Liver (tissue), 9 donors: ENCODE measurements around the gene HADHA. TPM values are rescaled to one million over a fixed set of nuclear protein-coding genes. Genes with fewer than 3 reads are reported as not detected.

ENCODE experiments used
- DNase-seq: peaks from one replicate; pipeline ENCODE4 v3.0.0-alpha.2; 2017; ENCODE audit warnings: low spot score
- H3K27ac ChIP-seq, 2 donors: one replicate each; pipeline ENCODE4 v1.7.0; 2013; ENCODE audit warnings: inconsistent platforms in 2 of 2, low read length in 2 of 2, control low read depth in 1 of 2, low read depth in 1 of 2, mild to moderate bottlenecking in 1 of 2
- H3K27me3 ChIP-seq, 4 donors: one replicate each; pipeline versions ENCODE4 v1.6.1 to v1.7.0; 2013; ENCODE audit warnings: low read length in 3 of 4, inconsistent platforms in 1 of 4, mild to moderate bottlenecking in 1 of 4, moderate library complexity in 1 of 4; ENCODE audit not compliant: control insufficient read depth in 4 of 4, insufficient read depth in 4 of 4
- H3K36me3 ChIP-seq, 4 donors: one replicate each; pipeline versions ENCODE4 v1.6.1 to v1.7.0; 2013; ENCODE audit warnings: low read length in 3 of 4, mild to moderate bottlenecking in 3 of 4, low read depth in 1 of 4, moderate library complexity in 1 of 4; ENCODE audit not compliant: control insufficient read depth in 4 of 4, insufficient read depth in 3 of 4
- H3K4me1 ChIP-seq, 4 donors: one replicate each; pipeline versions ENCODE4 v1.6.1 to v1.7.0; 2013; ENCODE audit warnings: low read length in 3 of 4, mild to moderate bottlenecking in 3 of 4, moderate library complexity in 1 of 4; ENCODE audit not compliant: control insufficient read depth in 4 of 4, insufficient read depth in 4 of 4
- H3K4me3 ChIP-seq, 3 donors: one replicate each; pipeline versions ENCODE4 v1.6.1 to v1.7.0; 2013; ENCODE audit warnings: low read length in 3 of 3, control low read depth in 1 of 3, low read depth in 1 of 3, mild to moderate bottlenecking in 1 of 3
- H3K9ac ChIP-seq, 2 donors: one replicate each; pipeline ENCODE4 v1.7.0; 2013; ENCODE audit warnings: low read length in 2 of 2, mild to moderate bottlenecking in 2 of 2, moderate library complexity in 2 of 2, control low read depth in 1 of 2, low read depth in 1 of 2
- H3K9me3 ChIP-seq, 4 donors: one replicate each; pipeline versions ENCODE4 v1.6.1 to v1.7.0; 2013; ENCODE audit warnings: low read length in 3 of 4; ENCODE audit not compliant: control insufficient read depth in 4 of 4
- ATF3 ChIP-seq: IDR thresholded peaks from 2 replicates; pipeline ENCODE4 v1.6.1; 2016; ENCODE audit warnings: antibody characterized with exemption
- CTCF ChIP-seq: fragments of 150-350 bp; IDR thresholded peaks from 2 replicates; pipeline ENCODE4 v1.5.1; 2017; ENCODE audit warnings: improper control_type of control experiment, low read depth, low read length; ENCODE audit not compliant: missing input control
- EGR1 ChIP-seq, 2 donors: IDR thresholded peaks; 2 replicates each; pipeline ENCODE4 v1.6.1; 2016 to 2018; ENCODE audit warnings: antibody characterized with exemption in 2 of 2, low read depth in 2 of 2
- FOXA2 ChIP-seq: IDR thresholded peaks from 2 replicates; pipeline ENCODE4 v1.6.1; 2016; ENCODE audit warnings: antibody characterized with exemption
- HNF4A ChIP-seq, 2 donors: conservative IDR thresholded peaks; 2 replicates each; pipeline ENCODE4 v1.6.1; 2016; ENCODE audit warnings: antibody characterized with exemption in 2 of 2, mild to moderate bottlenecking in 2 of 2
- HNF4G ChIP-seq: IDR thresholded peaks from 2 replicates; pipeline ENCODE4 v1.6.1; 2016; ENCODE audit warnings: antibody characterized with exemption
- JUND ChIP-seq, 2 donors: IDR thresholded peaks; 2 replicates each; pipeline ENCODE4 v1.6.1; 2016; ENCODE audit warnings: antibody characterized with exemption in 2 of 2
- NR2F2 ChIP-seq: IDR thresholded peaks from 2 replicates; pipeline ENCODE4 v1.6.1; 2016; ENCODE audit warnings: antibody characterized with exemption
- REST ChIP-seq: IDR thresholded peaks from 2 replicates; pipeline ENCODE4 v1.6.1; 2016; ENCODE audit warnings: antibody characterized with exemption, mild to moderate bottlenecking
- RXRA ChIP-seq, 2 donors: IDR thresholded peaks; 2 replicates each; pipeline ENCODE4 v1.6.1; 2017 to 2018; ENCODE audit warnings: antibody characterized with exemption in 2 of 2, mild to moderate bottlenecking in 1 of 2
- TAF1 ChIP-seq: conservative IDR thresholded peaks from 2 replicates; pipeline ENCODE4 v1.6.1; 2016; ENCODE audit warnings: antibody characterized with exemption, mild to moderate bottlenecking
- YY1 ChIP-seq: IDR thresholded peaks from 2 replicates; pipeline ENCODE4 v1.6.1; 2016; ENCODE audit warnings: antibody characterized with exemption, mild to moderate bottlenecking
- WGBS: extraction: QIAGEN DNeasy Blood & Tissue Kit; methylation state at CpG from one replicate; pipeline ENCODE4 v1.1.7; 2013; 5-methylcytosine and 5-hydroxymethylcytosine counted together
- polyA plus RNA-seq, 2 donors: library from polyadenylated mRNA; stranded (reverse) in 1 of 2; unstranded in 1 of 2; fragments of 200-250 nt in 1 of 2; fragments of >200 nt in 1 of 2; fragmentation: Nextera tagmentation in 1 of 2; extraction: Ambion mirVana in 1 of 2; gene quantifications; one replicate each; pipeline versions ENCODE4 v1.2.1 to v1.2.3, GENCODE V29; 2013 to 2015
- total RNA-seq, 2 donors: library from RNA; depleted of rRNA; stranded (reverse); fragments of >200 nt; gene quantifications; one replicate each; pipeline ENCODE4 v1.2.3, GENCODE V29; 2014
- TF ChIP-seq, protein P1 (sequence below): IDR thresholded peaks from 2 replicates; pipeline ENCODE4 v1.6.1; 2016; ENCODE audit warnings: antibody characterized with exemption
- donor health status: healthy.
- donor health status: healthy.
- donor health status: healthy.
- donor health status: healthy.
- donor health status: healthy.

HADHA gene
- total and polyA plus RNA-seq, 4 donors: 101 to 276 (median 159) TPM

- Histone ChIP-seq H3K4me1 (peaks cover 8 to 60% (median 25%) of the 10 kb centered on the region in 4 donors), H3K4me3 (no peak overlapping the region), H3K36me3 (peaks cover 0 to 6% (median 0%) of the 10 kb centered on the region in 4 donors), H3K9ac (no peak overlapping the region), H3K27ac (no peak overlapping the region), H3K9me3 (no peaks in the 10 kb centered on the region), H3K27me3 (no peaks in the 10 kb centered on the region)
- 71% methylated on average over 3 of the region's 3 CpGs for WGBS
- TF ChIP-seq REST (no peak), JUND (IDR thresholded peaks at IDR 0.05) (no peak), EGR1 (IDR thresholded peaks at IDR 0.05; ENCODE audit: low read depth in 2 of 2) (no peak), HNF4A (conservative IDR thresholded peaks at IDR 0.05) (no peak), TAF1 (no peak), CTCF (no peak), FOXA2 (no peak), NR2F2 (no peak), HNF4G (no peak), YY1 (no peak), RXRA (IDR thresholded peaks at IDR 0.05) (no peak), ATF3 (no peak)
- TF ChIP-seq, protein P1, sequence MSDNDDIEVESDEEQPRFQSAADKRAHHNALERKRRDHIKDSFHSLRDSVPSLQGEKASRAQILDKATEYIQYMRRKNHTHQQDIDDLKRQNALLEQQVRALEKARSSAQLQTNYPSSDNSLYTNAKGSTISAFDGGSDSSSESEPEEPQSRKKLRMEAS: no peak
- no peak for DNase-seq
These were observed 7.5 kb upstream of the HADHA start for GRCh38 chr2:26251893-26252292.

DNA sequence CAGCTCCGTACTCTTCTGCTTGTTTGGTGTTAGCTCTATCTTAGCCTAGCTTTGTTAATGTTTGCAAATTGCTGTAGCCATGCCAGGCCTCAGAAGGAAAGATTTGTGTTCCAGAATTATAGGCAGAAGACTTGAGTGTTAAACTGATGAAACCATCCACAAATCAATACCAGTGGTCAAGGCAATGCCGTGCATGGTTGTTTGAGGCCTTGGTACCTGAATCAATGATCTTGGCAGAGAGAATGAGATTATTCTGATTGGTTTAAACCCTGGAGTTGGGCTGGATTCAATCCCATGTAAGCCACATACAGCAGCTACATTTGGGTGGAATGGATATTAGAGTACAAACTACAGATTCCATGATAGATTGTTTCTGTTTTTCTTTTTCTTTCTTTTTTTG is 5.2 kb upstream of the HADHA start:
- WGBS: 34% methylated on average over 2 of the region's 2 CpGs
- Histone ChIP-seq H3K4me3 (no peak overlapping the region), H3K9ac (no peak overlapping the region), H3K9me3 (no peaks in the 10 kb centered on the region), H3K36me3 (peaks cover 0 to 4% (median 0%) of the 10 kb centered on the region in 4 donors), H3K4me1 (peaks cover 10 to 53% (median 28%) of the 10 kb centered on the region in 4 donors), H3K27me3 (no peaks in the 10 kb centered on the region), H3K27ac (no peak overlapping the region)
- no peak for TF ChIP-seq CTCF
- peak in 1 of 2 donors; percentile 57 for TF ChIP-seq HNF4A (conservative IDR thresholded peaks at IDR 0.05)
- peak in 1 of 2 donors; percentile 70 for TF ChIP-seq RXRA (IDR thresholded peaks at IDR 0.05)
- peak; percentile 57 for TF ChIP-seq YY1
- no peak for DNase-seq
